ENCODE data around the gene OR4P4.

OR4P4 gene

GRCh38 chr11:55658608-55659007 lies 23.7 kb downstream of the OR4P4 start:
- POLR2A ChIA-PET = no interaction called here
- DNase-seq (ENCODE audit: extremely low spot score) = no peak
- CTCF ChIA-PET = no interaction called here
- TF ChIP-seq, protein P1, sequence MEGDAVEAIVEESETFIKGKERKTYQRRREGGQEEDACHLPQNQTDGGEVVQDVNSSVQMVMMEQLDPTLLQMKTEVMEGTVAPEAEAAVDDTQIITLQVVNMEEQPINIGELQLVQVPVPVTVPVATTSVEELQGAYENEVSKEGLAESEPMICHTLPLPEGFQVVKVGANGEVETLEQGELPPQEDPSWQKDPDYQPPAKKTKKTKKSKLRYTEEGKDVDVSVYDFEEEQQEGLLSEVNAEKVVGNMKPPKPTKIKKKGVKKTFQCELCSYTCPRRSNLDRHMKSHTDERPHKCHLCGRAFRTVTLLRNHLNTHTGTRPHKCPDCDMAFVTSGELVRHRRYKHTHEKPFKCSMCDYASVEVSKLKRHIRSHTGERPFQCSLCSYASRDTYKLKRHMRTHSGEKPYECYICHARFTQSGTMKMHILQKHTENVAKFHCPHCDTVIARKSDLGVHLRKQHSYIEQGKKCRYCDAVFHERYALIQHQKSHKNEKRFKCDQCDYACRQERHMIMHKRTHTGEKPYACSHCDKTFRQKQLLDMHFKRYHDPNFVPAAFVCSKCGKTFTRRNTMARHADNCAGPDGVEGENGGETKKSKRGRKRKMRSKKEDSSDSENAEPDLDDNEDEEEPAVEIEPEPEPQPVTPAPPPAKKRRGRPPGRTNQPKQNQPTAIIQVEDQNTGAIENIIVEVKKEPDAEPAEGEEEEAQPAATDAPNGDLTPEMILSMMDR (IDR thresholded peaks at IDR 0.05; ENCODE audit: control extremely low read depth, extremely low read depth, low read depth, missing control alignments) = no peak

DNA sequence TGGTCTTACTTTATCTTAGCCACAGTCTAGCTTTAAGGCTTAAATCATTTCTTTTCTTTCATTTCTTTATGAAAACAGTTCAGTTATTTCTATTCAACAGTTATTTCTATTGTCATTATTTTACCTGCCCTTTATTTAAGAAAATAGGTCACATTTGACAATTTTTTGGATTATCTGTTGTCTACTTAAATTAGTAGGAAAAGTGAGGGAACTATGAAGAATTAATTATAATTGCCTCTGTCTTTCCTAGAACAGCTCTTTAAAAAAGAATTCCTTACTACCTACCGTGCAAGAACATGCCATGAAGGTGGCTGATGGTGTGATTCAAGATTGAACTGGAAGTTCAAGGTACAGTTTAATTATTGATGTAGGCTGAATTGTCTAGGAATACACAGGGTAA lies 27.0 kb downstream of the OR4P4 start, which contains the start of gene OR4C6:
TSS of gene OR4C6 (plus strand) at position 301 of the 400 bp plus-strand sequence. CDS start 2,966 bp downstream, outside the sequence.
- CTCF ChIA-PET = interaction anchor here (1.8 kb wide), 1 partner anchor 15 kb away, joined by 5 read pairs; no protein-coding TSS in a partner anchor
- no peak for DNase-seq (ENCODE audit: extremely low spot score)
- POLR2A ChIA-PET = no interaction called here
- TF ChIP-seq, protein P1 (IDR thresholded peaks at IDR 0.05; ENCODE audit: control extremely low read depth, extremely low read depth, low read depth, missing control alignments) = no peak

DNA sequence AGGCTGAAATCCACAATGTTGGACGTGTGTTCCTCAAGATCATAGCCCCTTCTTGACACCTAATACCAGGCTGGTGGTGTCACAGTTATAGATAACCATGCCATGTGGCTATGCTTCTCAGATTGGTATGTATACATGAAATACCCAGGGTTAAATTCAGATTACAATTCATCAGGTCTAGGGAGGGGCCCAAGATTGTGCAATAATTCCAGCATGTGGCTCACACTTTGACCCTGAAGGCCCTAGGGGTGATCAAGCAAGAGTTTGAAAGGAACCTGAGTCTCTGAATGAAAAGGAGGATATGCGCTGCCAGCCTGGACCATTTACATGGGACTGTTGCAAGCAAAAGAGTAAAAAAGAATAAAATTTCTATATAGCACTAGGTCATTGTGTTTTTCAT lies 34.5 kb downstream of the OR4P4 start:
- POLR2A ChIA-PET = no interaction called here

DNA sequence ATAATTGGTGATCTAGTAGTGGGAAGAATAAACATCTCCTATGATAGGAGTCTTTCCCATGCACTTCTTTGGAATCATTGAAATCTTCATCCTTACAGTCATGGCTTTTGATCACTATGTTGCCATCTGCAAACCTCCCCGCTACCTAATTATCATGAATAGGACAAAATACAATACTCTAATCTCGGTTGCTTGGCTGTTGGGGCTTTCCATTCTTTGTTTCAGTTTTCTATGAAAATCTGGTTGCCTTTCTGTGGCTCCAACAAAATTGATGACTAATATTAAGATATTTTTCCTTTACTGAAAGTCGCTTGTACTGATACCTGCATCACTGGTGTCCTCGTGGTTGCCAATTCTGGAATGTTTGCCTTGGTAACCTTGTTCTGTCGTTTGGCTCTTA lies 38.9 kb downstream of the OR4P4 start:
- TF ChIP-seq, protein P1 (IDR thresholded peaks at IDR 0.05; ENCODE audit: control extremely low read depth, extremely low read depth, low read depth, missing control alignments) = no peak
- DNase-seq (ENCODE audit: extremely low spot score) = no peak
- ChIA-PET CTCF (no interaction called here), POLR2A (no interaction called here)

More for the DNA sequence above, 34.5 kb downstream of the OR4P4 start:
- TF ChIP-seq, protein P1 (IDR thresholded peaks at IDR 0.05; ENCODE audit: control extremely low read depth, extremely low read depth, low read depth, missing control alignments) = no peak
- DNase-seq (ENCODE audit: extremely low spot score) = no peak
- CTCF ChIA-PET = no interaction called here
